NCI-H526 treated with DMSO at 0.1 percent for 48 hours (cell line): ENCODE results near the gene ERC2.

Source experiments
- DNase-seq: peaks from one replicate; lab custom pipeline; 2025; lab: John Stamatoyannopoulos, UW

The ERC2 gene

GRCh38 chr3:55490276-55490913 is 977.9 kb downstream of the ERC2 start:
- no peak for DNase-seq

GRCh38 chr3:55489798-55490132 is 978.5 kb downstream of the ERC2 start:
- no peak for DNase-seq

GRCh38 chr3:55488398-55489055 is 979.7 kb downstream of the ERC2 start:
- DNase-seq, result no peak

GRCh38 chr3:55487381-55488241 is 980.7 kb downstream of the ERC2 start:
- DNase-seq, result peak; percentile 34

- DNase-seq, result no peak
Observed at GRCh38 chr3:55486857-55487380, 981.3 kb downstream of the ERC2 start, which contains the start of gene WNT5A. Gene WNT5A, minus strand, starts transcription at chr3:55487306. Its CDS starts 321 bp downstream, at chr3:55486985.

GRCh38 chr3:55486101-55486856 is 982.0 kb downstream of the ERC2 start:
- no peak for DNase-seq

- DNase-seq, result peak; percentile 55
Observed at GRCh38 chr3:55484801-55485791, 983.2 kb downstream of the ERC2 start.

- DNase-seq, result no peak
Observed at GRCh38 chr3:55484191-55484689, 984.0 kb downstream of the ERC2 start.

GRCh38 chr3:55483196-55484095 is 984.8 kb downstream of the ERC2 start:
- DNase-seq, result no peak

- no peak for DNase-seq
Observed at GRCh38 chr3:55482496-55483195, 985.6 kb downstream of the ERC2 start.

GRCh38 chr3:55481744-55482495 is 986.3 kb downstream of the ERC2 start:
- DNase-seq, result no peak

- DNase-seq, result no peak
Observed at GRCh38 chr3:55480911-55481743, 987.1 kb downstream of the ERC2 start.

GRCh38 chr3:55477306-55478303 is 990.7 kb downstream of the ERC2 start:
- no peak for DNase-seq

GRCh38 chr3:55476515-55476914 is 991.8 kb downstream of the ERC2 start:
- no peak for DNase-seq

GRCh38 chr3:55474213-55474632 is 994.0 kb downstream of the ERC2 start:
- DNase-seq, result no peak

GRCh38 chr3:55473788-55474187 is 994.5 kb downstream of the ERC2 start:
- DNase-seq, result no peak
